ENCODE results near the gene TBL1Y.

GRCh38 chrY:6949947-6950346 is 39.5 kb downstream of the TBL1Y start:
- no peak for TF ChIP-seq CTCF (conservative IDR thresholded peaks at IDR 0.05; ENCODE audit: low read length)
- no peak for TF ChIP-seq EZH2phosphoT487 (IDR thresholded peaks at IDR 0.05; ENCODE audit: borderline replicate concordance)

Measured in Loucy (cell line).